Inferior parietal cortex (tissue), 1 donor: ENCODE data around the gene PSMD10.
A peak's percentile ranks its signal among the peaks of the same experiment; 100 is the strongest.

Experiments
- DNase-seq: peaks from one replicate; pipeline ENCODE4 v3.0.0-alpha.2; 2016; ENCODE audit errors: extremely low spot score

The PSMD10 gene, protein sequence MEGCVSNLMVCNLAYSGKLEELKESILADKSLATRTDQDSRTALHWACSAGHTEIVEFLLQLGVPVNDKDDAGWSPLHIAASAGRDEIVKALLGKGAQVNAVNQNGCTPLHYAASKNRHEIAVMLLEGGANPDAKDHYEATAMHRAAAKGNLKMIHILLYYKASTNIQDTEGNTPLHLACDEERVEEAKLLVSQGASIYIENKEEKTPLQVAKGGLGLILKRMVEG

DNA sequence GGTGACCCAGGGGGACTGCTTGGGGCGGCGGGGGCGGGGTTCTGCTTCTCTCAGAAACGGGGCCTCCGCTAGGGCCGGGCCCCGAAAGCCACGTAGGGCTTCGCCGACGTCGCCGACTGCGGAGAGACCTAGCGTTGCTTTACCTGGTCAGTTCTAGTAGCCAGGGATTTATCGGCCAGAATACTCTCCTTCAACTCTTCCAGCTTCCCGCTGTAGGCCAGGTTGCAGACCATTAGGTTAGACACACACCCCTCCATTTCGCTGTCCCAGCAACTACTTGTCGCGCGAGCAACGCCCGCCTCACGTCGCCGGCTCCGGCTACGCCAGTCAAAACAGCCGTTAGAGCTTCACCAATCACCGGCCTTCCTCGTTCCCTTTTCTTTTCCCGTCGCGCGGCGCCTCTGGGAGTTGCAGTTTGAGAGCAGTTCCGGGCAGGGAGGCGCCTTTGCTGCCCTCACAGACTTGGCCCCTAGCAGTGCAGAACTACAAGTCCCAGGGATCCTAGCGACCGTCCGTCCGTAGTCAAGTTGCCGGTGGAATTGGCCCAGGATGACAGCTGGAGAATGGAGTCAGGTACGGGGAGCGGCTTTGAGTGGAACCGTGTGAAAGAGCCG is at the start of gene PSMD10, which contains the start of gene ATG4A:
Gene PSMD10, minus strand, starts transcription at position 279 of the 614 bp plus-strand sequence. Its CDS starts 22 bp downstream, at position 257.
Gene ATG4A, plus strand, starts transcription at position 515 of the 614 bp plus-strand sequence. Its CDS starts 49 bp downstream, at position 564.
- DNase-seq, result peak; percentile 91

DNA sequence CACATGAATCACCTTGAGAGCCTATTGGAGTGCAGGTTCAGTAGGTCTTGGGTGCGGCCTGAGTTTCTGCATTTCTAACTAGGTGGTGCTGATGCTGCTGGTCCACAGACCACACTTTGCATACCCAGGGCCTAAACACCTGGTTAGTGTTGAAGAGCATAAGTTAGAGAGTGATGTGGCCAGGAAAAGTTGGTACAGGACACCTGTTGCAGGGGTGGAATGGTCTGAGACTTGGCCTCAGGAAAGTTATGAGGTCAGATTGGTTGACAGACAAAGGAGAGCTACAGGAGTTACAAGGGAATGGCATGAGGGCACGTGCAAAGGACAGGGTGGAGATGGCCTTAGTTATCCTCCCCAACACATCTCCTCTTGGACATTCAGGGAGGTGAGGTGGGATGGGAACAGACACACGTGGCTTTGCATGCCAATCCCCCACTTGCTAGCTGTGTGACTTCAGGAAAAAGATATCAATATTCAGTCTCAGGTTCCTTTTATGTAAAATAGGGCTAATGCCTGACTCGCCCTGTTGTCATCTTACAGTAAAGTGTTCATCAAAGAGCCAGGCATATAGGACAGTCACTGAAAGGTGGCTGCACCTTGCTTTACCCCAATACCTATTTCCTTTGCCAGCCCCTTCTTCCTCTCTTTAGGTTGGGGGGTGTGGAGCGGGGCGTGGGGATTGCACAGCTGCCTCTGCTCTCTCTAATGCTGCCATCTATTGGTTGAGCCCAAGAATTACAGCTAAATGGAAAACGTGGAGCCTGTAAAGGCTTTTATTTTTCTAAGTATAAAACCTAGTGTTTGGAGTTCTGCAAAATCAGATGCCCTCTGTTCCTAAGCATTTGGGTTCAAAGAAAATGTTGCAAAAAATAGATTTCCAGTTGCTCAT is 47.7 kb upstream of the PSMD10 start:
- DNase-seq, result no peak

DNA sequence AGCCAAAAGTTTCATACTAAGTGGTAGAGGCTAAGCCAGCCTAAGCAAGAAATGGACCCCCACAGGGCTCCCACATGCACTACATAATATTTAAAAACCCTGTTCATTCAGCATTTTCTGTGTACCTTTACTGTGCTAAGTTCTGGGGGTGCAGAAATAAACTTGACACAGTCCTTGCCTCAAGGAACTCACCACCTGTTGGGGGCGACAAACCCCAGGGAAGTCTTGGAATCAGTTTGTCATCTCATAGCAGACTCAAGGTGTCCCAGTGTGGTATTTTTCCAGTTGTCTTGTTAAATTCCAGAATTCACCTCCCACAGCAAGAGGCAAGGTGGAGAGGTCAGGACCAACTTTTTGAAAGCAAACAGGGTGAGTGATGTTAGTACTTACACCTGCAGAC is 43.4 kb upstream of the PSMD10 start:
- no peak for DNase-seq

DNA sequence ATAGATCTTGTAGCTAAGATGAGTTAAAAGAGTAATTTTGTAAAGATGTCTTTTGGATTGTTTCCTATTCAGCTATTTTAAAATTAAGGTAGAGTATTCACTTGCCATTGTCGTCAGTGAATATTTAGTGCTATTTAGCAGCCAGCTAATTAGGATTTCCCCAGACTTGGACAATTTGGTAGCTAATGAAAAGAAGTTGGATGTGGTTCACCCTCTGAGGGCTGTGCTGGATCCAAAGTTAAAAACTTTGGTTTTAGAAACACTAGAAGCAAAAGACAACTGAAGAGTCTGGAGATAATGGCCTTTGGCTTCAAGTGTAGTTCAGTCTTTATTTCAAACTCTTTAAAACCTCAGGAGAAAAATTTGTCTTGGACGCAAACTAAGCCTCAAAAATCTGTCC is 41.5 kb upstream of the PSMD10 start:
- no peak for DNase-seq

DNA sequence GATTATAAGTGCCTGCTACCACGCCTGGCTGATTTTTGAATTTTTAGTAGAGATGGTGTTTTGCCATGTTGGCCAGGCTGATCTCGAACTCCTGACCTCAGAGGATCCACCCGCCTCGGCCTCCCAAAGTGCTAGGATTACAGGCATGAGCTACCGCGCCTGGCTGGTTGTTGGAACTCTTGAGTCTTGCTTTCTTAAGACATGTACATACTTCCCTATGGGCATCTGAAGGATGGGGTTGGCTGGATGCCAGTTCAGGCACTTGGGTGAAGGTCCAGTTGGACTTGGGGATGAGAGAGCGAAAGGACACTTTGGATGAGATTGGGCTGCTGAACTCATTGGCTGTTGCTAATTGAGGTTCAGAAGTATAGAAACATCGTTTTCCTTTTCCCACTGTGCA is 40.7 kb upstream of the PSMD10 start:
- no peak for DNase-seq

DNA sequence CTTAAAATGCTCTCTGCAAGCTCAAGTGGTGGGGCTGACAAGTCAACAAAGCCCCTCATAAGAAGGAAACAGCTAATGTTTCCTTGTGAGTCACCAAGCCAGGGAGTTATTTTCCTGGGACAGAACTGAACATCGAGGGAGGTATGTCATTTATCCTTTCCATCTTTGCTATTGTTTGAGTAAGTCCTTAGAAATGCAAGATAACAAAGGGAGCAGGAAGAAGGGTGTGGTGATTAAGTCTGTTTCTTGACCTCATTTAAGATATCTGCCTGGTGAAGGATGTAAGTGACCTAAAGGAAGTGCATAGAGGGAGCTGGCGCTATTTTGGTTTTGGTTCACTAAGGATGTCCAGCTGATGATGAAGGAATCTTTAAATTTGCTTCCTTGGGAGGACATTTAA is 40.1 kb upstream of the PSMD10 start:
- DNase-seq, result no peak

DNA sequence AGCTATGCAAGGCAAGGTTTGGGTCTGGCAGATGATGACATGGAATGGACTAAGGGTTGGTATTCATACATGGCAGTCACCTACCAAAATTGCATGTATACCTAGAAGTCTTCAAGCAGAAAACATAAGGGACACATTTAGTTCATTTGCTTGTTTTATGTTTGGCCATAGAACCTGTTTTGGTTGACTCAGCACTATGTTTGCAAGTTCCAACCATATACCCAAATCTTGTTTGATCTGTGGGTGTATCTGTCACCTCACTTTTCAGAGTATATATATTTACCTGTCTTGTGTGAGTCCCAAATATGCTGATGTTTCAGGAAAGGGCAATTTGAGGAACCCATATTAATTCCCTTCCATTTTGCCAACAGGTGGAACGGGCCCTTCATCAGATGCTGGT is 39.5 kb upstream of the PSMD10 start:
- no peak for DNase-seq

DNA sequence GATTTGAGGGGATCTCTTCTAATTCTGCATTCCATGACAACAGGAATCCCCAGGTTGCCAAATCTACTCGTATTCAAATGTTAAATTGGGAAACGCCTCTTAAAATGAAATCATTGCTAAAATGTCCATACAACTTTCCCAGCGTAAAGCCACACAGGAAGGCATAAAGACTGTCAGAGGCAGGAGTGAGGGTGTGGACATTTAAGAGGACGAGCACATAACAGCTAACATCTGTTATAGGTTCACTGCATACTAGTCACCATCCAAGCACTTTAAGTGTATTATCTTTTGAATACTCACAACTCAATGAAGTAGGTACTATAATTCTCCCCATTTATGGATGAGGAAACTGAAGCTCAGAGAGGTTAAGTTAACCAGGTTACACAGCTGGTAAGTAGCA is 35.8 kb upstream of the PSMD10 start:
- DNase-seq, result no peak

DNA sequence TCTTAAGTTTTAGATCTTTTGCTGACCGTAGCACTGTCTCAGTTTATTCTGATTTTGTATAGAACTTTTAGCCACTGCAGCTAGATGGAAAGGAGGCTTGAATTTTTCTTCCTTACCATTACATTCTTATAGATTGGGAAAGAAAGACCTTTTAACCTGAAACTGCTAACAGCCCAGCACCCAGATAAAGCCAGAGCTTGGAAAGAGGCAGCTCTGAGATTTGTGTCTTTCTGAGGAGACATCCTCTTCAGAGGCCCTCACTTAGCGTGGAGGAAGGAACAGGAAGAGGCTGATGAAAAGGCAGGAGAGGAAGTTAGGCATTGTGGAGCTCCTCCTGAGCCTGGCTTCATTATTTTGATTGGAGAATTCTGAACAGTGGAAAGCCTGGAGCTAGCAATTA is 35.3 kb upstream of the PSMD10 start:
- DNase-seq, result no peak

DNA sequence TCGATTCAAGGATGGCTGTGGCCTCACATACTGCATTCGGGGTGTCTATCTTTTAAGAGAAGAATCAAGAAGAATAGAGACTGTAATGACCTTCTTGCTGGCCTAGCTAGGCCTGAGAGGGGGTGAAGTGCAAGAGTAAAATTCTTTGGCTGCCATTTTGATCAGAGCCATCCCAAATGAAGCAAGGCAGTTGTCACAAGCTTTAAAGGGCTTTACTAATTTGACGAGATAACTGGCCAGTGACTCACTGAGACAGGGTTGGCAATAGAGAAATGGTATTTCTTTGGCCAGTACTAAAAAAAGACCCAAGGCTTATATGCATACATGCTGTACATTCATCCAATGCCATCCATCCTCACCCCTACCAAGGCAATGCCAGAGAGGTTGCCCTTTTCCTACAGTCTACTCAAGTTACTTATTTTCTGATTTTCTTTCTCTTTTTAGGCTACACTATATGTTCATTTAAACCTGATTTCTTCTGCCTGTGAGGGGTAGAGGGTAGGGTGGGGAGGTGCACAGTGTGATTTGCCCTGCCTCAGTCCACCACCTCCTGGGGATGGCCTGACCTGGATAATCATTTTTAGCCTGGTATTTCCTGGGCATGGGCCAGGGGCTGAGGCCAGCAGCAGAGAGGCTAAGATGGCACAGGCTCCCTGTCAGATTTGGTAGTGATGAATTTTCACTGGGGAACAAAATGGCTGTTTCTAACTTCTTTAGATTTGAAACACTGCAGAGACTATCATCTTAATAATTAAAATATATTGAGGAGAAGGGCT is 32.4 kb upstream of the PSMD10 start:
- DNase-seq, result no peak

DNA sequence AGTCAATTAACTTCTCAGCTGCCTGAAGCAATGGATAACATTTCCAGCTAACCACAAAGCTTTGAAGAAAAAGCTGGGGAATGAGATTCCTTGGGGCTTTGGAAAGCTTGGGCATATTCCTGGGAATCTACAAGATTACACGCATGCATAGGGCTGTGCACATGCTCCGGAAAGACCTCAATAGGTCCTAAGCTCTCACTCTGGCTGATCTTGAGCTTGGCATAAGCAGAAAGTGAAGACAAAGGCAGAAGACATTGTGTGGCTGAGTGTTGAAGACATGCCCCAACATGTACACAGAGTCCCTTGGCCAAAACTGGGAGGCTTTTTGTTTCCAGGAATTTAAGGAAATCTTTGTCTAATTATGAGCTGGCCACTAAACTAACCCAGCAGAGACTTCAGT is 31.4 kb upstream of the PSMD10 start:
- DNase-seq, result no peak

DNA sequence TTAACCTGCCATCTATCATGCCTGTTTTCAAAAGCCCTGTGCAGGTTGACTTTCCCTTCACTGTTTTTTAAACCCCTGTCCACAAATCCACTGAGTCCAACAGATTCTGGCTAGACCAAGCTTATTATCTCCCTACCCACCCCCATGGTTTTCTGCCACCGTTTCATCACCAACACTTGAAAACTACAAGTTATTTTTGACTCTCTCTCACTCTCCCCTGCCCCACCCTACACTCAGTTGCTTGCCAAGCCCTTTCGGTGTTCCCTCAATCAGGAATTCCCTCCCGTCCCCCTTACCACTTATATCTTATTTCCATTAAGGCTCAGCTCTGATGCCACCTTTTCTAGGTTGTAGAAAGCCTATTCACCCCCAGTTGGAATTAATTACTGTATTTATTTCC is 29.9 kb upstream of the PSMD10 start:
- DNase-seq, result no peak

DNA sequence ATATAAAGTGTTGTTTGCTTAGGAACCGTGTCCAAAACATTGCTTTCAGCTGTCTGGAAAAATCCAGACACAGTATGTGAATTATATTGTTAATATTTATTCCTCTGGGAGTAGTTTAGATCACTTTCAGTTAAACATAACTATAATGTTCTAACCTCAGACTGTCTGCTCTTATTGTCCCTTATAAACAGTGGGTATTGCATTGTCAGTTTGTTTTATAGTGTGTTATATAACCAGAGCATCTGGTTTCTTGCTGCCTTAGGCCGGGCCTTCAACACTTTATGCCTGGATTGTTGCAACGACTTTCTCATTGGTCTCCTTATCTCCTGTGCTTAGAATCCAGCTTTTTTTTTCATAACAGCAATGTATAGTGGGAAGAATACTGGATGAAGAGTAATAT is 26.6 kb upstream of the PSMD10 start:
- no peak for DNase-seq

DNA sequence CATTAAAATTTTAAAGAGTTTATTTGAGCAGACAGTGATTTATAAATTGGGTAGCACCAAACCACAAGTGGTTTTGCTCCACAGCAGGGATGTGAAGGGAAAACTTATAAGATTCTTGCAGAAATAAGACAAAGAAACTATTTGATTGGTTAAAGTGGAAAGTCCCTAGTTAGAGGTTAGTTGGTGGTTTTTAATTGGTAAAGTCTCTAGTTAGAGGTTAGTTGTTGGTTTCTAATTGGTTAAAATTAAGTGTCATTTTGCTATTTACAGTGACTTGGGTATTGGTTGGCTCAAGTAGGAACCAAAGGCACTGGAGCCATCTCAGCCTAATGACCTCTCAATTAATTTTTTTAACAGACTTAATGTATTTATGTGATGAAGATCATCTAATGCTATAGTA is 23.2 kb upstream of the PSMD10 start:
- no peak for DNase-seq

DNA sequence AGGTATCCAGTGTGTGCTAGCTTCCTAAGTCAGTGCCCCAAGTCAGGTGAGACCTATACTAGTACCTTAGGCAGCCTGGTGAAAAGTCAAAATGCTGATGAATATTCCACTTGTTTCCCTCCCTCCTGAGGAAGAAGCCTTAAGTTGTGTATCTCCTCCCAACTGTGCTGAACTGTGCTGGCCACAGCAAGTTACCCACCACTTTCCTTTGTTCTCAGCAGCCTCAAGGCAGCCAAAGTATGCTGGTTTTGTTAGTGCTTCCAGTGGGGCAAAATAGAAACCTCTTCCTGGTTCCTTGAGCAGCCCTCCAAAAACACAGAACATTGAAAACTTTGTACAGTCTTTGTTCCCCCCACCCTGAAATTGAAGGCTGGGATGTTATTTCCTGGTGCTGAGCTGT is 14.1 kb upstream of the PSMD10 start:
- no peak for DNase-seq

DNA sequence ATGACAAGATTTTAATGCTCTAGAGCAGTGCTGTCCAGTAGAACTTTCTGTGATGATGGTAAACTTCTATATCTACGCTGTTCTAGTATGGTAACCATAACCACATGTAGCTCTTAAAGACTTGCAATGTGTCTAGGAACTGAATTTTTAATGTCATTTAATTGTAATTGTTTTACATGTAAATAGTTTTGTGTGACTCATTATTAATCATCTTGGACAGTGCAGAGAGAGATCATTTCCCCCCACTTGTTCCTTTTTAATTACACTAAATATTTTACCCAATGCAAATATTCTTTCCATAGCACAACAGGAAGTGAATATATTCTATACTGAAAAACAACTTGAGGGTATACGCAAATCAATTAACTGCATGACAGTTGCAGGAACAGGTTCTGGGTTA is 6.0 kb upstream of the PSMD10 start:
- no peak for DNase-seq

DNA sequence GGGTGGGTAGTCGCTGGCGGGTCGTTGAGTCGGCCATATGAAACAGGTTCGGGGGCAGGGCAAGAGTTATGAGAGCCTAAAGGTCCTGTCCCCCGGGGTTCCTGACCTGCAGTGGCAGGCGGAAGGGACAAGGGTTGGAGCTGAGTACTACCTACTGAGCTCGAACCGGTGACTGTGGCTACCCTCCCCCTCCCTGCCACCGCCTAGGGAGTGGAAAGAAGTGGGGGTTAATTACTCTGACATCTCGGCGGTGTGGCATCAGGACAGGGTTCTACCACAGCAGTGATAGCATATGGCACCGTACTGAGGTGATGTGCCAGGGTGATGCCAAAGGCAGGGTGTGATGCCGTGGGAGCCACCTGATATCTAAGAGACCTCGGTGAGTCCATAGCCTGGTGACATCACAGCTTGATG is 543 bp upstream of the PSMD10 start:
- no peak for DNase-seq

DNA sequence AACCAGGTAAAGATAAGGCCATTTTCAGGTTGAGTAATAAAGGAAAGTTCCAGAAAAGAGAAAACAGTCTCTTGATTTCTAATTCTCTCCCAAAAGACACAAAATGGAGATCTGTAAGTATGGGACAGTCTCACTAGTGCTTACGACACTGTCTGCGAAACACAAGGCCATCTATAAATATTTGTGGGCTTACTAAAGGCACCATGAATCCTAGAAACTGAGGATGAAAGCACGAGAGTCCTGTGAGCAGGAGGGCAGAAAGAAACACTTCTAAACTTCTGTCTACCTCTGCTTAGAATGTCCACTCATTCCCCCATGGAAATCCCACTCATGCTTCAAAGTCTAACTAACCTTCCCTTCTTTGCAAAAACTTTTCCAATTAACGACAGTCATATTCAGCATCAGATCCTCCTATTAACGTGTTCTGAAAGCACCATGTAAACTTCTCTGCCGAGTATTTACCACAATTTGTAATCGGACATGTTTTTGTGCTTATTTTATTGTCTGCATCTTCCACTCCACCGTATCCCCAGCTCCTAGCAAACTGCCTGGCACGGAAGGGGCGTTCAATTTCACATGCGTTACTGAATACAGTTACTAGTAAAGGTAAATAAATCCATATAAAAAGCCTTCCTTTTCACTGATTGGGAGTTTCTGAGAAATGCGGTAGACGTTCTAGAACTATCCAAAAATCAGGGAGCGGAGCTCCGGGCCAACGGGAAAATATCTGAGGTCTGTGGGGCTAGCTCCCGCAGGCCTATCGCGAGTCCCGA is 665 bp downstream of the PSMD10 start:
- peak; percentile 1 for DNase-seq

DNA sequence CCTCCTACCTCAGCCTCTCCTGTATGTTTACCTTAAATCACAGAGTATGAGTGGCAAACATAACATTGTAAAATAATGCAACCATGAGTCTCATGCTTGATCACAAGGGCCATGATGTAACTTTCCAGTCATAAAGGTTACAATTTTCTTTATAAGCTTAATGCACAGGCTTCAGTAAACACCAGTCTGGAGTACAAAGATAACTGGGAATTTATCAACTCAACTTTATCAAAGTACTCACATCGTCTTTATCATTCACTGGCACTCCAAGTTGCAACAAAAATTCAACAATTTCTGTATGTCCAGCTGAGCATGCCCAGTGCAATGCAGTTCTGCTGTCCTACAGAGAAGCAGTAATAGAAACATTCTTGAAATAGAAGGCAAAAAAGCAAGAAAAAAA is 2.8 kb downstream of the PSMD10 start:
- no peak for DNase-seq

DNA sequence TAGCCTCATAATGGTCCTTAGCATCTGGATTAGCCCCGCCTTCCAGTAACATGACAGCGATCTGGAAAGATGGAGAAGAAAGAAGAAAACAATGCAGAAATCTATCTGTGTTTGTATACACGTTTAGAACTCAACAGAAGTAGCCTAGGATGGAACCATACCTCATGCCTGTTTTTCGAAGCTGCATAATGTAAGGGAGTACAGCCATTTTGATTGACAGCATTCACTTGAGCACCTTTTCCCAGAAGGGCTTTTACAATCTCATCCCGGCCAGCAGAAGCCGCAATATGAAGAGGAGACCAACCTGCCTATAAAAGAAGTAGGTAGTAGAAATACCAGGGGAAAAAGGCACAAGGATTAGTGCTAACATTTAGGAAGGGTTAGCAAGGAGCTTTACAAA is 3.5 kb downstream of the PSMD10 start:
- no peak for DNase-seq

DNA sequence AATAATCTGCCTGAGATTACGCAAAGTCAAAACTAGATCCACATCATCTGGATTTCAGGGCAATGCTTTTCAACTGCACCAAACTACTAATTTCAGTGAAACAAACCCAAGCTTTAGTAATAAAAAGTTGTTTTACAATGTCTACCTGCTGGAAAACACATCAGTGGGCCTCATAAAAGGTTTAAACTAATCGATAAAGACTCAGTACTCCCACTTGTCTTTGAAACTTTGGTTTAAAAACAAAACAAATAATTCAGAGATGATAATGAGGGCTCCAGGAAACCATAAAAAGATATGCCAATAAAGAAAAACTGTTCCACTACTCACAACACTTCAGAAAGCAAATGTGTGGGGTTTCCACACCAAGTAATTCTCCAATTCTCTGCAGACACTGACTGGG is 10.2 kb downstream of the PSMD10 start:
- DNase-seq, result no peak
